Coronary artery (tissue), 2 donors: Measurements from ENCODE around the gene SHFL.

Source experiments
- DNase-seq: peaks from one replicate; pipeline ENCODE4 v3.0.0-alpha.2; 2017; ENCODE audit warnings: low spot score
- H3K27ac ChIP-seq, 2 donors: fragments of 200-600 bp; sonication (generic); one replicate each; pipeline ENCODE4 v1.5.1; 2016 to 2019
- H3K4me3 ChIP-seq: fragments of 200-600 bp; sonication (generic); 2 replicates; pipeline ENCODE4 v1.5.1; 2016; ENCODE audit warnings: mild to moderate bottlenecking, moderate library complexity
- CTCF ChIP-seq: fragments of 200-600 bp; sonication (generic); IDR thresholded peaks from one replicate; pipeline ENCODE4 v1.5.1; 2019; ENCODE audit warnings: antibody characterized with exemption

The SHFL gene

DNA sequence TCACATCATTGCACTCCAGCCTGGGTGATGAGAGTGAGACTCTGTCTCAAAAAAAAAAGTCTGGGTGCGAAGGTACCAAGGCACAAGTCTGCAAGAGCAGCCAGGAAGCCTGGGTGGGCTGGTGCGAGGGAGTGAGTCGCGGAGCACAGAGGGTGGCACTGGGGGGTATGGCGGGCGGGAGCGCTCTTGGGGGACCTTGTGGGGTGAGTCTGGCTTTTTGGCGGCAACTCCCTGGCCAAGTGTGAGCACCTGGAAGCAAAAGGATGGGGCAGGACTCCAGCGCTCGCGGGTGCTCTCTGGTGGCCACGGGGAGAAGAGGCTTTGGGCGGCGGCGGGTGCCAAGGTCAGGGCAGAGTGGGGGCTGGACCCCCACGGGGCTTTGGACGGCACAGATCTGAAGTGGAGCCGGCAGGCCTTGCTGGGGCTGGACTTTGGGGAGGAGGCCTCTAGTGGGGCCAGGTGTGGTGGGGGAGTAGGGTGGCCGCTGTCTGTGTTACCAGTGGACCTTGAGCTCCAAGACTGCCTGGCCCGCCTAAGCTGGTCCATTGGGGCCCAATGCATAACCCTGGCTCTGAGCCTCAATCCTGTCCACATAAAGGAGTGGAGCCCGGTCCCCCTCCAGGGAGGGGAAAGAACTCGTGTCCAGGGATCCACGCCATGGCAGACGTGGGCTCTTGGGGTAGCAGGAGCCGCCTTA, 26.9 kb downstream of the SHFL start:
- Histone ChIP-seq H3K4me3 (no peak overlapping the region), H3K27ac (peak overlapping the region in 1 of 2 donors; percentile 2)
- peak; percentile 36 for TF ChIP-seq CTCF
- DNase-seq: no peak

DNA sequence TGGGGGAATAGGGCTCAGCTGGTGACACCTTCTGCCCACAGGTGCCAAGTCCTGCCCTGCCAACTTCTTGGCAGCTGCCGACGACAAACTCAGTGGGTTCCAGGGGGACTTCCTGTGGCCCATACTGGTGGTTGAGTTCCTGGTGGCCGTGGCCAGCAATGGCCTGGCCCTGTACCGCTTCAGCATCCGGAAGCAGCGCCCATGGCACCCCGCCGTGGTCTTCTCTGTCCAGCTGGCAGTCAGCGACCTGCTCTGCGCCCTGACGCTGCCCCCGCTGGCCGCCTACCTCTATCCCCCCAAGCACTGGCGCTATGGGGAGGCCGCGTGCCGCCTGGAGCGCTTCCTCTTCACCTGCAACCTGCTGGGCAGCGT, 27.5 kb downstream of the SHFL start:
- Histone ChIP-seq H3K27ac (peak overlapping the region in 1 of 2 donors; percentile 2), H3K4me3 (no peak overlapping the region)
- no peak for DNase-seq
- TF ChIP-seq CTCF: no peak

DNA sequence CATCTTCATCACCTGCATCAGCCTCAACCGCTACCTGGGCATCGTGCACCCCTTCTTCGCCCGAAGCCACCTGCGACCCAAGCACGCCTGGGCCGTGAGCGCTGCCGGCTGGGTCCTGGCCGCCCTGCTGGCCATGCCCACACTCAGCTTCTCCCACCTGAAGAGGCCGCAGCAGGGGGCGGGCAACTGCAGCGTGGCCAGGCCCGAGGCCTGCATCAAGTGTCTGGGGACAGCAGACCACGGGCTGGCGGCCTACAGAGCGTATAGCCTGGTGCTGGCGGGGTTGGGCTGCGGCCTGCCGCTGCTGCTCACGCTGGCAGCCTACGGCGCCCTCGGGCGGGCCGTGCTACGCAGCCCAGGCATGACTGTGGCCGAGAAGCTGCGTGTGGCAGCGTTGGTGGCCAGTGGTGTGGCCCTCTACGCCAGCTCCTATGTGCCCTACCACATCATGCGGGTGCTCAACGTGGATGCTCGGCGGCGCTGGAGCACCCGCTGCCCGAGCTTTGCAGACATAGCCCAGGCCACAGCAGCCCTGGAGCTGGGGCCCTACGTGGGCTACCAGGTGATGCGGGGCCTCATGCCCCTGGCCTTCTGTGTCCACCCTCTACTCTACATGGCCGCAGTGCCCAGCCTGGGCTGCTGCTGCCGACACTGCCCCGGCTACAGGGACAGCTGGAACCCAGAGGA, 28.0 kb downstream of the SHFL start:
- TF ChIP-seq CTCF: no peak
- DNase-seq: no peak
- H3K4me3 ChIP-seq: no peak overlapping the region
- H3K27ac ChIP-seq: no peak overlapping the region

GRCh38 chr19:10114651-10115391, 28.7 kb downstream of the SHFL start:
- TF ChIP-seq CTCF: no peak
- DNase-seq: no peak
- Histone ChIP-seq H3K4me3 (no peak overlapping the region), H3K27ac (no peak overlapping the region)

DNA sequence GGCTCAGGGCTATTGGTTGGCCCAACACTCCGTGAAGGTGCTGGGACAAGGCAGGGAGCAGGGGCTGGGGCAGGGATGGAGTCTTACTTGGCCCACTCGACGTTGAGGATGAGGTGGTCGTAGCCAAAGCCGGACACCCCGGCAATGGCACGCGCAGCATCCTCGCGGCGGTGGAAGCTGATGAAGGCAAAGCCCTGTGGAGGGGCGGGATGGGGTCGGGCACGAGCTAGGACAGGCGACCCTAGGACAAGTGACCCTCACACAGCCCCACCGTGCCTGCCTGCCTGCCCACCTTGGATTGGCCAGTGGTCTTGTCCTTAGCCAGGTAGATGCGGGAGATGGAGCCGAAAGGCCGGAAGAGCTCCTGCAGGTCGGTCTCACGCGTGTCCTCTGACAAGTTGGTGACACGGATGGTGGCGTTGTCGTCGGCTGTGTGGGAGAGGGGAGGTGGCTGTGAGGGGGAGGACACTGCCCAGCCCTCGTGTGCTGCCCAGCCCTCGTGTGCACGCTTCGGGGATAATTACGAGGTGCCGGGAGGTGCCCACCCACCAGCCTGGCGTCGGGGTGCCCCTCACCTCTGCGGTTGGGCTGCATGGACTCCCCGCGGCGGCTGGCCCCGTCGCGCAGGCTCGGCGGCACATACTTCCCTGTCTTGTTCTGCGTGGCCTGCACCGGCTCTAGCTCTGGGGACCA, 29.4 kb downstream of the SHFL start:
- Histone ChIP-seq H3K27ac (no peak overlapping the region), H3K4me3 (no peak overlapping the region)
- no peak for TF ChIP-seq CTCF
- no peak for DNase-seq

DNA sequence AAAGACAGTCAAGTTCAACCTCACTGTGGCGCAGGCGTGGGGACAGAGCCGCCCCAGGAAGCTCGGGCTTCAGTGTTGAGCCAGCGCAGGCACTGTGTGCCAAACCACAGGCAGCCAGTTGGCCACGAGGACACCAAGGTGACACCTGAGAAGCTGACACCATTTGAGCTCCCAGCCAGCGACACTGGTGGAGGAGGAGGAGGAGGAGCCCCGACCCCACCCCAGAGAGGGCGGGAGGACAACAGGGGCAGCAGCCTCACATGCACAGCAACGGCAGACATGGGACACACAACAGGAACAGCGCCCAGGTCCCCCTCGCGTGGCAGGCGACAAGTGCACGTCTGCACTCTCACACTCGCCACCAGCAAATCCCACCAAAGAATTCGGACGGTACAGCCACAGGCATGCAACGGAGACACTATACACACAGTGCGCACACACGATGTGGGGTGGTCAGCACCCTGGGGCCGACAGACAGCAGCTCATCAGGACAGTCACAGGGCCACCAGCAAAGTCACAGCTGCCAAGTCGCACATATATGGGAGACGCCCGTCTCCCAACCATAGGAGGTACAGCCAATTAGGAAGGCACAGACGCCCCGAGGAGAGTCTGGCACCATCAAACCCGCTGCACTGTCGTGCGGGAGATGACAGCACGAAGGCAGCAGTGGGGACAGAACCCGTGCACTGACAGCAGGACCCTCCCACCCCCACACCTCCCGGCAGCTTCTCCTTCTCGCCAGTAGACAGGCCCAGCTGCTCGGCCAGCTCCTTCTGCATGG, 30.2 kb downstream of the SHFL start:
- TF ChIP-seq CTCF: no peak
- no peak overlapping the region for H3K4me3 ChIP-seq
- no peak overlapping the region for H3K27ac ChIP-seq
- DNase-seq: no peak
